Hematopoietic multipotent progenitor cell treated with erythropoietin and hydrocortisone succinate and interleukin-3 and kit ligand, for 4 days (in vitro differentiated cells): ENCODE results near the gene TMEM266.

Experiments used
- DNase-seq: peaks from one replicate; pipeline ENCODE4 v3.0.0-alpha.2; 2015

Gene TMEM266

GRCh38 chr15:76070192-76070591, 10.4 kb downstream of the TMEM266 start:
- no peak for DNase-seq

DNA sequence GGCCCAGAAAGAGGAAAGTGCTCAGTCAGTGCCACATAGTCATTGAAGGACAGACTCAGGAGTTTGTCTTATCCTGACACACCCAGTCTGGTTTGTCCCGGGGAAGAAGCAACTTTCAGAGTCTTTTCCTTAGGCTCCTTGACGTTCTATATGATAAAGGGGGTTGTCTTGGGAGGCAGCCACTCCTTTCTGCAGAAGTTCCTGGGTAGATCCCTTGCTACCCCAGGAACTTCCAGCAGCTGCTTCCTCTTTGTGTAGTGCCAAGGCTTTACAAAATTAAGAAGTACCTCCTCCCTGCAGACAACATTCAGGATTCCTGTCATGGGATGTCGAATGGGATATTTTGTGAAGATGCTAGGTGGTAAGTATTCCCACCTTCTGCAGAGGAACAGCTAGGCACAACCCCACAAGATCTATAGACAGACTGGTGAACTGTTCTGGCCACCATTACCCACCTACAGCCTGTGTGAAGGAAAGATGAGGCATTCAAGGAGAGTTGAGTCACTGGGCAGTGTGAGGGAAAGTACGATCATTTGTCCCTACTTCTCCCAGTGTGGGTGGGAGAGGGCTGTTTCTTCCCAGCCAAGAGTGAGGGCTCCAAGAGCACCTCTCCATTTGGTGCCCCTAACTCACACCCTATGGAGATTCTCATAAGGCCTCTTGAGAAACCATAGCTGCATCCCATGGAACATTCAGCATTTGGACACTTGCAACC, 11.3 kb downstream of the TMEM266 start:
- no peak for DNase-seq

- DNase-seq = no peak
Observed at GRCh38 chr15:76071806-76072205, 12.0 kb downstream of the TMEM266 start.

DNA sequence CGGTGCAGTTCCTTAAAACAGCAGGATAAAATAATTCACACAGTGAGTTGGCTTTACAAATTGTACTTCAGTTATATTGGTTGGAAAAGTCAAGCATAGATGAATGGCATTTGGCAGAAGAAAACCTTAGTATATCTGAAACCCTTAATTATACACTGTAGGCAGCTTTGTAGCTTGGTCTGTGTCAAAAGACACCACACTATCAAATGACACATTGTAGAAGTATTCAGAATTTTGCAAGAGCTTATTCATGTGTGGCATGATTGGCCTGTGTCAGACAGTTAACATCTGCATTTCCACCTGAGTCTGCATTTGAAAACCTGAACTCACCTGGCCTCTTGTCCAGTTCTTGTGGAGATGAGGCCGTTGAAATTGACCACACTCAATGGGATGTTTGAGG, 13.8 kb downstream of the TMEM266 start:
- no peak for DNase-seq

DNA sequence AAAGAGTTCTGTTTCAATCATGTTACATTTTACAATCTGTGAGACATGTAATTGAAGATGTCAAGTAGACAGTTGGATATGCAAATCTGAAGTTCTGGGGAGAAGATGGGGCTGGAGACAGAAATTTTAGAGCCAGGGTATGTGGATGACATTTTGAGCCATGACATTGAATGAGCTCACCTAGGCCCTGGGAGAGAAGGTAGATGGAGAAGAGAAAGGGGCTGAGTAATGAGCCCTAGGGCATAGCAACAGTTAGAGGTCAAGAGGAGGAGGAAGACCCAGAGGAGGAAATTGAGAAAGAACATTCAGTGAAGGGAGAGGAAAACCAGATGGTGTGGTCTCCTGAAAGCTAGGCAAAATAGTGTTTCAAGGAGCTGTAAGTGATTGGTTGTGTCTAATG, 15.3 kb downstream of the TMEM266 start:
- no peak for DNase-seq

DNA sequence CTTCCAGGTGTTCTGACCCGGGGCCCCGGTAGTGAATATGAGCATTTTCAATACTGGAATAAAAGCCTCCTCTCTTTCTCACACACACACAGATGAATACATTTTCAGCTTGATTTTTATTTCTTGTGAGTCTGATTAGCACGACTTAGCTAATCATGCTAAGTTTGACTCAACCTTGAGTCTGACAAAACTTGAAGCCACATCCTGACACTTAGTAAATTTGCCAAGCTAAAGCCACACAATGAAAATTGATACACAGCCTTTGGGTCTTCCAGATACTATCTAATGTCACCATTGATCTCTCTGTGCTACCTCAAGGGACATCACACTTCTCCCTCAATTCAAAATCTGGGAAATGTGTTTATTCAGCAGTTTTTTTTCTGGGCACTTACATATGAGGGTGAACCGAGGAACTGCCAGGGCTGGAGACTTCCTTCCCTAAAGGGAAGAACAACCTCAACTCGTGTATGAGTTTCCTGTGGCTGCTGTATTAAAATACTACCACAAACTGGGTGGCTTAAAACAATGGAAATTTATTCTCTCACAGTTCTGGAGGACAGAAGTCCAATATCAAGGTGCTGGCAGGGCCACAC, 18.6 kb downstream of the TMEM266 start:
- DNase-seq = peak; percentile 28

DNA sequence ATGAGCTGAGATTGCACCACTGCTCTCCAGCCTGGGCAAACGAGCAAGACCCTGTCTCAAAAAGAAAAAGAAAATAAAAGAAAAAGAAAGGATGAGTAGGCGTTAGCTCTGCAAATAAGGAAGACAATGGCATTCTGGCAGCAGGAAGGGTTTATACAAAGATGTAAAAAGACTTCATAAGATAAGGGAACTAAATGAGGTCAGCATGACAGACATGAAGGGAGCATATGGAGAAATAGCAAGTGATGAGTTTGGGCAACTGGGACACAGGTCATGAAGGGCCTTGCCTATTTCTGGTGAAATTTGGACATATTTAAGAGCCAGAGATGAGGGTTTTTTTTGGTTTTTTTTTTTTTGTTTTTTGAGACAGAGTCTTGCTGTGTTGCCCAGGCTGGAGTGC, 24.5 kb downstream of the TMEM266 start:
- DNase-seq = peak; percentile 10

- no peak for DNase-seq
Observed at GRCh38 chr15:76098685-76099084, 38.9 kb downstream of the TMEM266 start.

GRCh38 chr15:76099388-76099787, 39.6 kb downstream of the TMEM266 start:
- DNase-seq = no peak

- no peak for DNase-seq
Observed at GRCh38 chr15:76100361-76100760, 40.6 kb downstream of the TMEM266 start.

DNA sequence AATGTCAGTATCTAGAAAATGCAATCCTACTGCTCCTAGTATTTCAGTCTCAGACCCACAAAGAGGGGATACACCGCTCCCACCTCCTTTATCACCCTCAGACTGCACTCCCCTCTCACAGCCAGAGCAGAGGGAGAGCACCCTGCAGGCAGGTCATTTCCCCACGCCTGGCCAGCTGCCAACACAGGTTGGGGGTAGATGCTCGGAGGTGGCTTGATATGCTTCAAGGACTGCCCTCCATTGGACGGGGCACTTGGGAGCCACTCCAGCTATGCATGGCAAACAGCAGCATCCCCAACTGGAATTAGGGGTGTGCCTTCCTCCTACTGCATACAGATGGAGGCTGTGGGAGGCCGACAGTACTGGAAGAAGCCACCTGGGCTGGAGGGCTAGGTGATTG, 41.9 kb downstream of the TMEM266 start:
- no peak for DNase-seq

GRCh38 chr15:76105391-76105790, 45.6 kb downstream of the TMEM266 start:
- no peak for DNase-seq

DNA sequence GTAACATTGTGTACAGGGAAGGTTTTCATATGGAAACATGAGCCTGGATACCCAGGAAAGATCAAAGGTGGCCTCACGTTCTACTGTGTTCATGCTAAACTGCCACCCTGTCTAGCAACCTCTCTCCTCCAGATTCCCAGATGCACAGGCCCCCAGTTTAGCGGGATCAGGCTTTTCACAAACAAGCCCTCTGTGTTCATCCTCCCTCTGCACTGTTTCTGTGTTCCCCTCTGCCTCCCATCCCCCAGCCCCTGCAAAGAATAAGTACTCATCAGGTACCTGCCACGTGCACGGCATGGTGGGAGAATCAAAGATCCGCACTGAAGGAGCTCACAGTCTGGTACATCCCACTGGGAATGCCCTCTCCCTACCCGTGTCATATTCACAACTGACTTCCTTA, 46.1 kb downstream of the TMEM266 start:
- no peak for DNase-seq

- no peak for DNase-seq
Observed at GRCh38 chr15:76107169-76107568, 47.4 kb downstream of the TMEM266 start.

GRCh38 chr15:76108021-76108723, 48.4 kb downstream of the TMEM266 start:
- no peak for DNase-seq

DNA sequence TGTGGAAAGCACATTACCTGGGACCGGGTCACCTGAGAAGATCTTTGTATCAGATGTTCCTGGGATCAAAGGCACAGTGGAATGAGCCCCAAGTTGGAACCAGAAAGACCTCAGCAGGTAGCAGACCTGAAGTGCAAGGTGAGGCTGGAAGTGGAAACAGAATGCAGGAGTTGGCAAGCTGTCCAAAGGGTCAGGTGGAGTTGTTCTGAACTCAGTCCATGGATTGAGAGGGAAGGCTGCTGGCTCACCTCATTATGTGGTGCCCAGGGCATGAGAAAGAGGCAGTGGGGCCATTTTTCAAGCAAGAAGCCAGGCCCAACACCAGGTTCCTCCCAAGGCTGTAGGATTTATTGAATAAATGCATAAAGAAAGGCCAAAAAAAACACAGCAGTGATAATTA, 49.3 kb downstream of the TMEM266 start:
- DNase-seq = no peak

- DNase-seq = no peak
Observed at GRCh38 chr15:76114561-76114960, 54.8 kb downstream of the TMEM266 start.

- DNase-seq = no peak
Observed at GRCh38 chr15:76116138-76116885, 56.5 kb downstream of the TMEM266 start.

- no peak for DNase-seq
Observed at GRCh38 chr15:76117181-76117580, 57.4 kb downstream of the TMEM266 start.

DNA sequence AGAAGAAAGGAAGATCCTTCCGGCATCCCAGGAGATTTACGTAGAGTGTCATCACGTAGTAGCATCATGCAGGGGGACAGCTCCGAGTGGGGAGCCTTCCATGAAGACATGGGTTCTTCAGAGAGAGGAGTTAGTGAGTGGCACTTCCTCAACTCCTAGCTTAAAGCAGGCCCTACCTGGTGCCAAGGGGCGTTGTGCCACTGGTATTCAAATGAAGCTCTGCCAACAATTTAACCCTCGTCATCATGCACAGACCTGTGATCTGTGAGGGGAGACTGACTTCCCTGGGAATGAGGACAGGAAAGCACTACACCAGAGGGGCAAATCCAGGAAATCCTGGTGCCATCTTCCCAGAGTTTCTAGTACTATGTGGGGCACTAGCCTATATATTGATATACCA, 59.0 kb downstream of the TMEM266 start:
- DNase-seq = no peak

DNA sequence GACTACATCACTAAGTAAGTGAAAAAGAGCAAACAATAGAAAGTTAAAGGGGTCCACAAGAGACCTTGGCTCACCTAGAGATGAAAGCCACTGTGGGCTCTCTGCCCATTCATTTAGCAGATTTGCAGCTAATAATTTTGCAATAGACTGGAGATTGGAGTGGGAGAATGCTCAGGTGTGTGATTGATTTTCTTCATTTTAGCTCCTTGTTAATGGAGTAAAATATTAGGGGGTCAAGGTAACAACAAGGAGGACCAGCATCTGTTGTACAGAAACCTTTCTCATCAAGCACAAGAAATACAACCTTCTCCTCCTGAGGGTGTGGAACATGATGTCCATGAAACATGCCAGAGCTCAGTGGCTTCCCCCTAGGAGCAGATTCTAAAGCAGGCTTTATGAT, 63.2 kb downstream of the TMEM266 start:
- no peak for DNase-seq

- DNase-seq = no peak
Observed at GRCh38 chr15:76127169-76127568, 67.4 kb downstream of the TMEM266 start.

- DNase-seq = no peak
Observed at GRCh38 chr15:76127880-76128279, 68.1 kb downstream of the TMEM266 start.

DNA sequence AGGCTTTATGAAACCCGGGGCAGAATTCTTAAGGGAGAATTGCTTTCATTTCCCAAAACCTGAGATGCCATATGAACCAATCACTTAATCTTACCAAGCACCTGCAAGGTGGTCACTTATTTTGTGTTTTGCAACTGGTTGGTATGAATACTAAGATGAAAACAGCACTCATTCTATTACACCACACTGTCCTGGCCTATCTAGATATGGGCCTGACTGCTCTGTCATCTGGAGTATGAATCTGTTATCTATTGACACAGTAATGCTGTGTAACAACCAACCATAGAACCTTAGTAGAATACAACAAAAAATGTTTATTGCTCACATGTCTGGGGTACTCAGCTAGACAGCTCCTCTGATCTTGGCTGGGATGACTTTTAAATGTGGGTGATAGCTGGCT, 74.8 kb downstream of the TMEM266 start:
- peak; percentile 31 for DNase-seq
